PC-3 (cell line): ENCODE data around the gene TSPEAR.
A peak's percentile ranks its signal among the peaks of the same experiment; 100 is the strongest.

Experiments used
- EZH2phosphoT487 ChIP-seq: fragments of 300-600 bp; sonication (generic); IDR thresholded peaks from 2 replicates; pipeline ENCODE4 v1.6.1; 2018; ENCODE audit warnings: mild to moderate bottlenecking, antibody characterized with exemption, low read length, borderline replicate concordance
- TF ChIP-seq, protein P1 (sequence below): fragments of 300-600 bp; sonication (generic); conservative IDR thresholded peaks from 2 replicates; pipeline ENCODE4 v1.5.1; 2017; ENCODE audit warnings: antibody characterized with exemption, low read depth, mild to moderate bottlenecking, low read length

DNA sequence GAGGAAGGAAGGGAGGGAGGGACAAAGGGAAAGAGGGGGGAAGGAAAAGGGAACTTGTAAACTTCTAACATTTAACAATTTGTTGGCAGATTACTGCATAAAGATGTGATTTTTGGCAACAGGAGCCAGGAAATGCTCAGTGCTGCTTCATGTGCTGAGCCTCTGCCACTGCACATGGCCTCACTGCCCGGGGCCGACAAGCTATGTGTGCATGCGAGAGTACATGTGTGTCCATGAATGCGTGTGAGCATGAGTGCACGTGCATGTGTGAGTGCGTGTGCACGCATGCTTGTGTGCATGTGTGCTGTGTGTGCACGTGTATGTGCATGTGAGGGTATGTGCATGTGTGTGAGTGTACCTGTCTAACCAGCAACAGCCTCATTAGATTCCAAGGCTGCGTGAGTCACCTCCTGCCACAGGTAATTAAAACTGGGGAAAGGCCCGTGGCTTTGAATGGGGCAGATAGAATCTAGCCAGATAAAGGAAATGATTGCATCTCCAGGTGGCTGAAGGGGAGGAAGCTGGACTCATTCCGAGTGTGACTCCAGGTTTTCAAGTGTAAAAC lies 41.4 kb upstream of the TSPEAR start:
- TF ChIP-seq, protein P1, sequence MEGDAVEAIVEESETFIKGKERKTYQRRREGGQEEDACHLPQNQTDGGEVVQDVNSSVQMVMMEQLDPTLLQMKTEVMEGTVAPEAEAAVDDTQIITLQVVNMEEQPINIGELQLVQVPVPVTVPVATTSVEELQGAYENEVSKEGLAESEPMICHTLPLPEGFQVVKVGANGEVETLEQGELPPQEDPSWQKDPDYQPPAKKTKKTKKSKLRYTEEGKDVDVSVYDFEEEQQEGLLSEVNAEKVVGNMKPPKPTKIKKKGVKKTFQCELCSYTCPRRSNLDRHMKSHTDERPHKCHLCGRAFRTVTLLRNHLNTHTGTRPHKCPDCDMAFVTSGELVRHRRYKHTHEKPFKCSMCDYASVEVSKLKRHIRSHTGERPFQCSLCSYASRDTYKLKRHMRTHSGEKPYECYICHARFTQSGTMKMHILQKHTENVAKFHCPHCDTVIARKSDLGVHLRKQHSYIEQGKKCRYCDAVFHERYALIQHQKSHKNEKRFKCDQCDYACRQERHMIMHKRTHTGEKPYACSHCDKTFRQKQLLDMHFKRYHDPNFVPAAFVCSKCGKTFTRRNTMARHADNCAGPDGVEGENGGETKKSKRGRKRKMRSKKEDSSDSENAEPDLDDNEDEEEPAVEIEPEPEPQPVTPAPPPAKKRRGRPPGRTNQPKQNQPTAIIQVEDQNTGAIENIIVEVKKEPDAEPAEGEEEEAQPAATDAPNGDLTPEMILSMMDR: peak; percentile 37
- TF ChIP-seq EZH2phosphoT487: no peak
